ENCODE measurements around the gene ADGRB3. TPM values are rescaled to one million over a fixed set of nuclear protein-coding genes. Genes with fewer than 3 reads are reported as not detected.

The ADGRB3 gene
- total RNA-seq, 1 donor from 2014 or later, result 0.05 TPM

- DNase-seq (ENCODE audit: low read depth), result peak; percentile 16
Observed at GRCh38 chr6:69026715-69027114, 391.6 kb downstream of the ADGRB3 start.

GRCh38 chr6:69027861-69028260 is 392.8 kb downstream of the ADGRB3 start:
- DNase-seq (ENCODE audit: low read depth), result no peak

GRCh38 chr6:69038841-69039240 is 403.8 kb downstream of the ADGRB3 start:
- DNase-seq (ENCODE audit: low read depth), result peak; percentile 37

GRCh38 chr6:69042297-69042696 is 407.2 kb downstream of the ADGRB3 start:
- no peak for DNase-seq (ENCODE audit: low read depth)

- DNase-seq (ENCODE audit: low read depth), result no peak
Observed at GRCh38 chr6:69044534-69044933, 409.5 kb downstream of the ADGRB3 start.

GRCh38 chr6:69059413-69059812 is 424.3 kb downstream of the ADGRB3 start:
- DNase-seq (ENCODE audit: low read depth), result no peak

GRCh38 chr6:69061066-69061465 is 426.0 kb downstream of the ADGRB3 start:
- DNase-seq (ENCODE audit: low read depth), result peak; percentile 58

GRCh38 chr6:69063401-69063800 is 428.3 kb downstream of the ADGRB3 start:
- DNase-seq (ENCODE audit: low read depth), result peak; percentile 46

GRCh38 chr6:69064226-69064625 is 429.1 kb downstream of the ADGRB3 start:
- peak; percentile 85 for DNase-seq (ENCODE audit: low read depth)

- peak; percentile 36 for DNase-seq (ENCODE audit: low read depth)
Observed at GRCh38 chr6:69069881-69070280, 434.8 kb downstream of the ADGRB3 start.

GRCh38 chr6:69072796-69073195 is 437.7 kb downstream of the ADGRB3 start:
- no peak for DNase-seq (ENCODE audit: low read depth)

- peak; percentile 54 for DNase-seq (ENCODE audit: low read depth)
Observed at GRCh38 chr6:69084746-69085335, 449.8 kb downstream of the ADGRB3 start.

- no peak for DNase-seq (ENCODE audit: low read depth)
Observed at GRCh38 chr6:69086689-69087088, 451.6 kb downstream of the ADGRB3 start.

GRCh38 chr6:69089539-69089938 is 454.5 kb downstream of the ADGRB3 start:
- no peak for DNase-seq (ENCODE audit: low read depth)

GRCh38 chr6:69090132-69090531 is 455.1 kb downstream of the ADGRB3 start:
- peak; percentile 81 for DNase-seq (ENCODE audit: low read depth)

GRCh38 chr6:69096681-69097080 is 461.6 kb downstream of the ADGRB3 start:
- peak; percentile 62 for DNase-seq (ENCODE audit: low read depth)

GRCh38 chr6:69097948-69098347 is 462.9 kb downstream of the ADGRB3 start:
- DNase-seq (ENCODE audit: low read depth), result no peak

GRCh38 chr6:69098910-69099309 is 463.8 kb downstream of the ADGRB3 start:
- no peak for DNase-seq (ENCODE audit: low read depth)

- DNase-seq (ENCODE audit: low read depth), result no peak
Observed at GRCh38 chr6:69100772-69101171, 465.7 kb downstream of the ADGRB3 start.

- DNase-seq (ENCODE audit: low read depth), result no peak
Observed at GRCh38 chr6:69102416-69102815, 467.3 kb downstream of the ADGRB3 start.

GRCh38 chr6:69105288-69105687 is 470.2 kb downstream of the ADGRB3 start:
- peak; percentile 42 for DNase-seq (ENCODE audit: low read depth)

- DNase-seq (ENCODE audit: low read depth), result no peak
Observed at GRCh38 chr6:69106511-69106910, 471.4 kb downstream of the ADGRB3 start.

- DNase-seq (ENCODE audit: low read depth), result no peak
Observed at GRCh38 chr6:69111301-69111700, 476.2 kb downstream of the ADGRB3 start.

GRCh38 chr6:69116658-69117057 is 481.6 kb downstream of the ADGRB3 start:
- no peak for DNase-seq (ENCODE audit: low read depth)

All from renal cortical epithelial cell (primary cell).